Keratinocyte (primary cell): ENCODE data around the gene MYO1E. TPM values are rescaled to one million over a fixed set of nuclear protein-coding genes. Genes with fewer than 3 reads are reported as not detected.

Experiments
- DNase-seq: peaks from one replicate; pipeline ENCODE4 v3.0.0-alpha.2; 2011; ENCODE audit warnings: low read depth, missing footprints, low spot score
- FAIRE-seq: peaks from 2 replicates; lab custom pipeline; 2011; peaks lifted over from hg19 to GRCh38; lab: Jason Lieb, UNC
- H2AFZ ChIP-seq: 2 replicates; pipeline ENCODE4 v1.6.0; 2012; ENCODE audit warnings: low read length, control low read depth, inconsistent platforms; ENCODE audit not compliant: control insufficient read depth
- H3K27ac ChIP-seq: 2 replicates; pipeline ENCODE4 v1.5.1; 2011; ENCODE audit warnings: low read length; ENCODE audit not compliant: control insufficient read depth, insufficient read depth
- H3K27me3 ChIP-seq: 3 replicates; pipeline ENCODE4 v1.6.0; 2011; ENCODE audit warnings: low read length; ENCODE audit not compliant: control insufficient read depth, insufficient read depth; ENCODE audit errors: extremely low read depth
- H3K36me3 ChIP-seq, 2 experiments: 2 replicates in 1 of 2; 3 replicates in 1 of 2; pipeline ENCODE4 v1.5.1; 2011; ENCODE audit warnings: low read length in 2 of 2, mild to moderate bottlenecking in 1 of 2; ENCODE audit not compliant: control insufficient read depth in 2 of 2, insufficient read depth in 2 of 2; ENCODE audit errors: extremely low read depth in 1 of 2
- H3K4me1 ChIP-seq: 3 replicates; pipeline ENCODE4 v1.5.1; 2011; ENCODE audit warnings: low read length; ENCODE audit not compliant: control insufficient read depth, insufficient read depth; ENCODE audit errors: extremely low read depth
- H3K4me2 ChIP-seq: 3 replicates; pipeline ENCODE4 v1.6.0; 2011; ENCODE audit warnings: low read depth, low read length; ENCODE audit not compliant: control insufficient read depth, insufficient read depth; ENCODE audit errors: extremely low read depth
- H3K4me3 ChIP-seq, 3 experiments: fragments of 200-600 bp in 1 of 3; sonication (generic) in 1 of 3; 2 replicates in 2 of 3; 3 replicates in 1 of 3; pipeline ENCODE4 v1.5.1; 2011 to 2016; ENCODE audit warnings: low read length in 3 of 3, mild to moderate bottlenecking in 3 of 3, control low read depth in 2 of 3, inconsistent platforms in 1 of 3, low read depth in 1 of 3, mixed read lengths in 1 of 3, mixed run types in 1 of 3, moderate library complexity in 1 of 3; ENCODE audit not compliant: control insufficient read depth in 2 of 3, insufficient read depth in 2 of 3; ENCODE audit errors: extremely low read depth in 1 of 3
- H3K79me2 ChIP-seq: 2 replicates; pipeline ENCODE4 v1.6.0; 2012; ENCODE audit warnings: low read length; ENCODE audit not compliant: control insufficient read depth, insufficient read depth
- H3K9ac ChIP-seq: 3 replicates; pipeline ENCODE4 v1.6.0; 2011; ENCODE audit warnings: low read length; ENCODE audit not compliant: control insufficient read depth, insufficient read depth; ENCODE audit errors: extremely low read depth
- H3K9me1 ChIP-seq: 3 replicates; pipeline ENCODE4 v1.6.0; 2011; ENCODE audit warnings: low read length; ENCODE audit not compliant: control insufficient read depth, insufficient read depth; ENCODE audit errors: extremely low read depth
- H3K9me3 ChIP-seq: 2 replicates; pipeline ENCODE4 v1.5.1; 2012; ENCODE audit warnings: low read depth, low read length; ENCODE audit not compliant: control insufficient read depth
- H4K20me1 ChIP-seq: 3 replicates; pipeline ENCODE4 v1.6.0; 2011; ENCODE audit warnings: low read length; ENCODE audit not compliant: control insufficient read depth, insufficient read depth; ENCODE audit errors: extremely low read depth
- CTCF ChIP-seq, 3 experiments: IDR thresholded peaks in 1 of 3; conservative IDR thresholded peaks in 1 of 3; optimal IDR thresholded peaks in 1 of 3; 2 replicates in 2 of 3; 3 replicates in 1 of 3; pipeline versions ENCODE3 to v1.5.1; 2011; ENCODE audit warnings: low read length in 3 of 3, mild to moderate bottlenecking in 3 of 3, moderate library complexity in 2 of 3, control low read depth in 1 of 3, inconsistent platforms in 1 of 3; ENCODE audit not compliant: insufficient read depth in 2 of 3; ENCODE audit errors: extremely low read depth in 1 of 3
- EZH2 ChIP-seq: IDR thresholded peaks from one replicate; pipeline ENCODE4 v1.6.1; 2012; ENCODE audit warnings: inconsistent platforms, mild to moderate bottlenecking, low read length, moderate library complexity
- dilution Hi-C: fragments of 300-500 bp; cut with MboI; formaldehyde crosslinking; loops from one replicate; pipeline ENCODE4 v1.7.0; 2020; ENCODE audit warnings: low sequenced_read_pairs; ENCODE audit not compliant: extremely low pct_ligation_motif_present
- polyA plus RNA-seq, 5 experiments: library from polyadenylated mRNA; depleted of rRNA in 3 of 5; stranded (reverse) in 3 of 5; stranded (forward) in 1 of 5; unstranded in 1 of 5; fragments of >200 nt; gene quantifications; 1 replicate in 1 of 5; 2 replicates in 3 of 5; 3 replicates in 1 of 5; pipeline versions ENCODE4 v1.2.1 to v1.2.3, GENCODE V29; 2011 to 2012; ENCODE audit warnings: missing spikeins in 2 of 5, low read depth in 1 of 5, low replicate concordance in 1 of 5

Gene MYO1E
- polyA plus RNA-seq, 1 donor (not counting 4 experiments of a cell fraction or from before 2014, with no cell fraction given), result 213 TPM

- H3K4me3 ChIP-seq, result no peak overlapping the region
- FAIRE-seq (no peak), DNase-seq (no peak)
- dilution Hi-C loops, result no loop called here
- peaks cover 2 to 10% of the 10 kb centered on the region in 2 experiments for H3K36me3 ChIP-seq
- H3K4me2 ChIP-seq, result no peak overlapping the region
- peaks cover 9% of the 10 kb centered on the region for H4K20me1 ChIP-seq
- H3K9me3 ChIP-seq, result no peaks in the 10 kb centered on the region
- H3K9me1 ChIP-seq, result no peaks in the 10 kb centered on the region
- no peak overlapping the region for H3K9ac ChIP-seq
- peaks cover 97% of the 10 kb centered on the region for H3K79me2 ChIP-seq
- no peak overlapping the region for H3K27ac ChIP-seq
- no peak for TF ChIP-seq CTCF (optimal IDR thresholded peaks at IDR 0.05 in 1 of 3, IDR thresholded peaks at IDR 0.05 in 1 of 3, conservative IDR thresholded peaks at IDR 0.05 in 1 of 3; ENCODE audit: extremely low read depth in 1 of 3, insufficient read depth in 2 of 3, low read length in 3 of 3)
- TF ChIP-seq EZH2, result no peak
- H2AFZ ChIP-seq, result no peak overlapping the region
- H3K4me1 ChIP-seq, result peaks cover 4% of the 10 kb centered on the region
- no peaks in the 10 kb centered on the region for H3K27me3 ChIP-seq
Measured at GRCh38 chr15:59329091-59329490, 43.6 kb downstream of the MYO1E start.

GRCh38 chr15:59327942-59328341 is 44.7 kb downstream of the MYO1E start:
- Histone ChIP-seq H4K20me1 (peaks cover 9% of the 10 kb centered on the region), H3K9me1 (no peaks in the 10 kb centered on the region), H3K9ac (no peak overlapping the region), H2AFZ (no peak overlapping the region), H3K4me3 (no peak overlapping the region), H3K79me2 (peaks cover 96% of the 10 kb centered on the region), H3K9me3 (no peaks in the 10 kb centered on the region), H3K27me3 (no peaks in the 10 kb centered on the region), H3K36me3 (peaks cover 2 to 8% of the 10 kb centered on the region in 2 experiments), H3K4me2 (no peak overlapping the region), H3K27ac (no peak overlapping the region), H3K4me1 (no peaks in the 10 kb centered on the region)
- DNase-seq (no peak), FAIRE-seq (no peak)
- dilution Hi-C loops, result no loop called here
- TF ChIP-seq EZH2 (no peak), CTCF (optimal IDR thresholded peaks at IDR 0.05 in 1 of 3, IDR thresholded peaks at IDR 0.05 in 1 of 3, conservative IDR thresholded peaks at IDR 0.05 in 1 of 3; ENCODE audit: extremely low read depth in 1 of 3, insufficient read depth in 2 of 3, low read length in 3 of 3) (no peak)
